Measurements from ENCODE around the gene RAD51B.

DNA sequence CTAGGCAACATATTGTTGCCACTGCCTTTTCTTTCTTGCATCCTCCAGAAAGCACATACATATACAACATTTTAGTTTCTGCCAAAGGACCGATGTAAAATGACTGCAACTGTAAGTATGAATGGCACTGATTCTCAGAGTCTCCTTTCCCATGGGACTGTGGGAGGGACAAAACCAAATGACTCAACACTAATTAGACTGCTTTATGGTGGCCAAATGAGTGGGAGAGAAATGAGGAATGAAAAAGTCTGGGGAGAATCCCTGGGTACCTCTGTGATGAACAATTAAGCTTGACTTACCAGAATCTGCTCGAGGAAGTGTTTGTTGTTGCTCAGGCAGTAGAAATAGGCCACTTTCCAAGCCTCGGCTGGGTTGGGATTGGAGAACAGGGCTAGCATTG is 13.3 kb upstream of the RAD51B start:
- TF ChIP-seq, protein P1, sequence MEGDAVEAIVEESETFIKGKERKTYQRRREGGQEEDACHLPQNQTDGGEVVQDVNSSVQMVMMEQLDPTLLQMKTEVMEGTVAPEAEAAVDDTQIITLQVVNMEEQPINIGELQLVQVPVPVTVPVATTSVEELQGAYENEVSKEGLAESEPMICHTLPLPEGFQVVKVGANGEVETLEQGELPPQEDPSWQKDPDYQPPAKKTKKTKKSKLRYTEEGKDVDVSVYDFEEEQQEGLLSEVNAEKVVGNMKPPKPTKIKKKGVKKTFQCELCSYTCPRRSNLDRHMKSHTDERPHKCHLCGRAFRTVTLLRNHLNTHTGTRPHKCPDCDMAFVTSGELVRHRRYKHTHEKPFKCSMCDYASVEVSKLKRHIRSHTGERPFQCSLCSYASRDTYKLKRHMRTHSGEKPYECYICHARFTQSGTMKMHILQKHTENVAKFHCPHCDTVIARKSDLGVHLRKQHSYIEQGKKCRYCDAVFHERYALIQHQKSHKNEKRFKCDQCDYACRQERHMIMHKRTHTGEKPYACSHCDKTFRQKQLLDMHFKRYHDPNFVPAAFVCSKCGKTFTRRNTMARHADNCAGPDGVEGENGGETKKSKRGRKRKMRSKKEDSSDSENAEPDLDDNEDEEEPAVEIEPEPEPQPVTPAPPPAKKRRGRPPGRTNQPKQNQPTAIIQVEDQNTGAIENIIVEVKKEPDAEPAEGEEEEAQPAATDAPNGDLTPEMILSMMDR (IDR thresholded peaks at IDR 0.05) = no peak
- TF ChIP-seq POLR2A (IDR thresholded peaks at IDR 0.05) = no peak
